Endothelial cell of umbilical vein (primary cell): ENCODE results near the gene CPB1.

Experiments
- MAX ChIP-seq: IDR thresholded peaks from 2 replicates; pipeline ENCODE4 v1.6.1; 2011; ENCODE audit not compliant: insufficient read depth, insufficient read length
- TF ChIP-seq, protein P1 (sequence below), 2 donors: IDR thresholded peaks; 1 replicate in 1 of 2; 2 replicates in 1 of 2; pipeline ENCODE4 v1.5.1; 2011; ENCODE audit warnings: low read length in 2 of 2, mild to moderate bottlenecking in 2 of 2, moderate library complexity in 2 of 2, control low read depth in 1 of 2, inconsistent platforms in 1 of 2, low read depth in 1 of 2; ENCODE audit not compliant: insufficient read depth in 1 of 2; ENCODE audit errors: extremely low read depth in 1 of 2

DNA sequence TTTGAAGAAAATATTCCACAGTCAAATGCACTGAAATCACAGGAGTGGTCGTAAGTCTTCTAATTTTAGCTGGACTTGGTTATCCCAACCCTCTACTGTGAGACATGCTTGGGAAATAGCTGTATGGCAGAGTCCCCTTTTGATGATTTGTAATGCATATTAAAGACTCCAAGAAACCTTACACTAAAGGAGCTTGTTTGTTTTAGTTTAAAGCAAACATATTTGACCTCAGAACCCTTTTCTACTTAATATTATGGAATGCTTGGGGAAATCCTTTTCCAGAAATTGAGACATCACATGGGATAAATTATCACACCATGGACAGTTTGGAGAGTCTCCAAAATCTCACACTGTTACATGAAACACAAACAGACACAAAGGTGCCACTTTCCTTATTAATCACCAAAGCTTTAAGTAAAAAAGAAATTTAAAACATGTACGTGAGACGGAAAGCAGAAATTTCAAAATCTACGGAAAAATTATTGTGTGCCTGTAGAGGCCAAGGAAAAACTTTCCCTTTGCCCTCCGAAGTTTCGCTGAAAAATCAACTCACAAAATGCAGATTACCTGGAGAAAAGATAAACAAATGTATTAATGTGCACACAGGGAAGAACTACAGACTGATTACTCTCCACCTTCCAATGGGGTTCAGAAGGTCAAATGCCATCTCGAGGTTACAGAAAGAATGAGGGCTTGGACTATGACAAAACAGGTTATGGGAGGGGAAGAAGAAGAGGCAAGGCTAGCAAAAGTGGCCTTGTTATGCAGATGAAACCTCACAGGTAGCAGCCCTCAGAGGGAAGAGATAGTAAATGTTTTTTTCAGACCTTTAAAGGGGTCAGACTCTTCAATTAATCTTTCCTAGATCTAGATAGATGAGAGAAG, 7.0 kb upstream of the CPB1 start:
- no peak for TF ChIP-seq MAX
- TF ChIP-seq, protein P1, sequence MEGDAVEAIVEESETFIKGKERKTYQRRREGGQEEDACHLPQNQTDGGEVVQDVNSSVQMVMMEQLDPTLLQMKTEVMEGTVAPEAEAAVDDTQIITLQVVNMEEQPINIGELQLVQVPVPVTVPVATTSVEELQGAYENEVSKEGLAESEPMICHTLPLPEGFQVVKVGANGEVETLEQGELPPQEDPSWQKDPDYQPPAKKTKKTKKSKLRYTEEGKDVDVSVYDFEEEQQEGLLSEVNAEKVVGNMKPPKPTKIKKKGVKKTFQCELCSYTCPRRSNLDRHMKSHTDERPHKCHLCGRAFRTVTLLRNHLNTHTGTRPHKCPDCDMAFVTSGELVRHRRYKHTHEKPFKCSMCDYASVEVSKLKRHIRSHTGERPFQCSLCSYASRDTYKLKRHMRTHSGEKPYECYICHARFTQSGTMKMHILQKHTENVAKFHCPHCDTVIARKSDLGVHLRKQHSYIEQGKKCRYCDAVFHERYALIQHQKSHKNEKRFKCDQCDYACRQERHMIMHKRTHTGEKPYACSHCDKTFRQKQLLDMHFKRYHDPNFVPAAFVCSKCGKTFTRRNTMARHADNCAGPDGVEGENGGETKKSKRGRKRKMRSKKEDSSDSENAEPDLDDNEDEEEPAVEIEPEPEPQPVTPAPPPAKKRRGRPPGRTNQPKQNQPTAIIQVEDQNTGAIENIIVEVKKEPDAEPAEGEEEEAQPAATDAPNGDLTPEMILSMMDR (IDR thresholded peaks at IDR 0.05; ENCODE audit: extremely low read depth in 1 of 2, insufficient read depth in 1 of 2, low read depth in 1 of 2, low read length in 2 of 2) = no peak
